Transverse colon (tissue), 4 donors: Measurements from ENCODE around the gene DMD. TPM values are rescaled to one million over a fixed set of nuclear protein-coding genes. Genes with fewer than 3 reads are reported as not detected.

Experiments used
- DNase-seq: peaks from one replicate; pipeline ENCODE4 v3.0.0-alpha.2; 2019
- H3K27ac ChIP-seq, 4 donors: fragments of 200-600 bp; sonication (generic); 2 replicates each; pipeline ENCODE4 v1.5.1; 2016 to 2018; ENCODE audit warnings: inconsistent platforms in 4 of 4
- H3K27me3 ChIP-seq: fragments of 200-600 bp; sonication (generic); 2 replicates; pipeline ENCODE4 v1.5.1; 2017; ENCODE audit warnings: inconsistent platforms
- H3K36me3 ChIP-seq, 4 donors: fragments of 200-600 bp; sonication (generic); 2 replicates each; pipeline ENCODE4 v1.5.1; 2017 to 2019; ENCODE audit warnings: inconsistent platforms in 4 of 4
- H3K4me1 ChIP-seq, 4 donors: fragments of 200-600 bp; sonication (generic); 2 replicates each; pipeline ENCODE4 v1.5.1; 2017 to 2020; ENCODE audit warnings: inconsistent platforms in 4 of 4
- H3K4me3 ChIP-seq, 4 donors: fragments of 200-600 bp; sonication (generic); 1 replicate in 1 of 4; 2 replicates in 3 of 4; pipeline versions ENCODE4 v1.5.1 to v1.6.1; 2017 to 2019; ENCODE audit warnings: inconsistent platforms in 4 of 4
- H3K9me3 ChIP-seq, 2 donors: fragments of 200-600 bp; sonication (generic); 2 replicates each; pipeline ENCODE4 v1.5.1; 2017 to 2019; ENCODE audit warnings: inconsistent platforms in 2 of 2
- EP300 ChIP-seq: sonication (generic); formaldehyde crosslinking; IDR thresholded peaks from one replicate; pipeline ENCODE4 v1.6.1; 2017; ENCODE audit warnings: antibody characterized with exemption, low read depth
- POLR2A ChIP-seq: fragments of 450-650 bp; IDR thresholded peaks from one replicate; pipeline ENCODE4 v1.6.1; 2016; ENCODE audit warnings: antibody characterized with exemption, mild to moderate bottlenecking, moderate library complexity
- POLR2AphosphoS5 ChIP-seq, 3 donors: sonication (generic); formaldehyde crosslinking; IDR thresholded peaks; one replicate each; pipeline ENCODE4 v1.6.1; 2016; ENCODE audit warnings: antibody characterized with exemption in 3 of 3
- WGBS, 2 donors: methylation state at CpG; one replicate each; pipeline ENCODE4 v1.1.5; 2018; ENCODE audit warnings: low coverage in 1 of 2; 5-methylcytosine and 5-hydroxymethylcytosine counted together
- in situ Hi-C, 4 donors: fragments of 200-750 bp; cut with MboI; loops; one replicate each; pipeline versions ENCODE4 v1.15.0 to v1.15.1; 2017; ENCODE audit warnings: low sequenced_read_pairs in 3 of 4, low pct_ligation_motif_present in 1 of 4, low pct_unique_long_range_greater_than_20kb in 1 of 4
- intact Hi-C: fragments of 100-400 bp; cut with DNase I; formaldehyde crosslinking; loops from one replicate; pipeline ENCODE4 v1.15.1; 2023; ENCODE audit warnings: low total_unique reads
- total RNA-seq, 4 donors: library from RNA; depleted of rRNA; stranded (reverse); fragments of >200 nt; gene quantifications; one replicate each; pipeline ENCODE4 v1.1.0, GENCODE V29; 2016
- TF ChIP-seq, protein P1 (sequence below), 5 experiments: fragments of 200-600 bp in 3 of 5; fragments of 450-650 bp in 2 of 5; sonication (generic) in 3 of 5; IDR thresholded peaks; 1 replicate in 2 of 5; 2 replicates in 3 of 5; pipeline ENCODE4 v1.5.1; 2016 to 2017; ENCODE audit warnings: antibody characterized with exemption in 5 of 5, inconsistent platforms in 3 of 5, mild to moderate bottlenecking in 2 of 5, moderate library complexity in 1 of 5

The DMD gene
- total RNA-seq, 4 donors from 2014 or later, result 20.9 to 44.6 (median 32.5) TPM

GRCh38 chrX:31546126-31546525 lies 1665.2 kb downstream of the DMD start:
- intact Hi-C loops (no loop called here), in situ Hi-C loops (no loop called here)

DNA sequence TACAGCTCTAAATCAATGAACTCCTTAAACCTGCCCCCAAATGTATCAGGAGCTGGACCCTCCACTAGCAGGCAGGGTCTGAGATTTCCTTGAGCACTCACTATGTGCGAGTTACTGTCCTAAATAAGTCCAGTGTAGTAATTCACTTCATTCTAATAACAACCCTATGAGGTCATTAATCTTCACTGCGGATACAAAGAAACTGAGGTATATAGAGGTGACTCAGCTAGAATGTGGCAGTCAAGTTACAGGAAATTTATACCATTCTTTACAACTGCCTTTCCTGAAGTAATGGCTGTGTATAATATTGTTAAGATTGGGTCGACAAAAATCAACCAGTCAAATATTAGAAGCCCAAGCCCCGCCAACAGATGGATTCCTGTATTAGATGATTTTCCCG lies 1665.6 kb downstream of the DMD start:
- Histone ChIP-seq H3K4me1 (no peaks in the 10 kb centered on the region), H3K27ac (no peak overlapping the region), H3K9me3 (no peaks in the 10 kb centered on the region), H3K27me3 (no peaks in the 10 kb centered on the region), H3K36me3 (no peaks in the 10 kb centered on the region), H3K4me3 (no peak overlapping the region)
- WGBS, 2 donors, result 50 to 77% methylated on average over 1 to 5 of the region's 5 CpGs
- intact Hi-C loops, result no loop called here
- DNase-seq, result no peak
- in situ Hi-C loops, result no loop called here
- TF ChIP-seq EP300 (no peak), POLR2A (no peak), POLR2AphosphoS5 (IDR thresholded peaks at IDR 0.05) (no peak)
- TF ChIP-seq, protein P1, sequence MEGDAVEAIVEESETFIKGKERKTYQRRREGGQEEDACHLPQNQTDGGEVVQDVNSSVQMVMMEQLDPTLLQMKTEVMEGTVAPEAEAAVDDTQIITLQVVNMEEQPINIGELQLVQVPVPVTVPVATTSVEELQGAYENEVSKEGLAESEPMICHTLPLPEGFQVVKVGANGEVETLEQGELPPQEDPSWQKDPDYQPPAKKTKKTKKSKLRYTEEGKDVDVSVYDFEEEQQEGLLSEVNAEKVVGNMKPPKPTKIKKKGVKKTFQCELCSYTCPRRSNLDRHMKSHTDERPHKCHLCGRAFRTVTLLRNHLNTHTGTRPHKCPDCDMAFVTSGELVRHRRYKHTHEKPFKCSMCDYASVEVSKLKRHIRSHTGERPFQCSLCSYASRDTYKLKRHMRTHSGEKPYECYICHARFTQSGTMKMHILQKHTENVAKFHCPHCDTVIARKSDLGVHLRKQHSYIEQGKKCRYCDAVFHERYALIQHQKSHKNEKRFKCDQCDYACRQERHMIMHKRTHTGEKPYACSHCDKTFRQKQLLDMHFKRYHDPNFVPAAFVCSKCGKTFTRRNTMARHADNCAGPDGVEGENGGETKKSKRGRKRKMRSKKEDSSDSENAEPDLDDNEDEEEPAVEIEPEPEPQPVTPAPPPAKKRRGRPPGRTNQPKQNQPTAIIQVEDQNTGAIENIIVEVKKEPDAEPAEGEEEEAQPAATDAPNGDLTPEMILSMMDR (IDR thresholded peaks at IDR 0.05), result no peak

More at GRCh38 chrX:31546126-31546525, 1665.2 kb downstream of the DMD start:
- H3K4me1 ChIP-seq, result no peaks in the 10 kb centered on the region
- 54% methylated on average over 3 of the region's 3 CpGs; no CpG with 5 or more reads in 1 of the 2 donors for WGBS, 2 donors
- no peak overlapping the region for H3K4me3 ChIP-seq
- H3K9me3 ChIP-seq, result no peaks in the 10 kb centered on the region
- no peaks in the 10 kb centered on the region for H3K27me3 ChIP-seq
- no peak for DNase-seq
- H3K36me3 ChIP-seq, result no peaks in the 10 kb centered on the region
- no peak overlapping the region for H3K27ac ChIP-seq
- TF ChIP-seq POLR2A, result no peak
- no peak for TF ChIP-seq EP300
- TF ChIP-seq, protein P1 (IDR thresholded peaks at IDR 0.05), result no peak
- no peak for TF ChIP-seq POLR2AphosphoS5 (IDR thresholded peaks at IDR 0.05)

- in situ Hi-C loops, result no loop called here
- no peak overlapping the region for H3K4me3 ChIP-seq
- 95 to 100% methylated on average over 3 of the region's 3 CpGs for WGBS, 2 donors
- DNase-seq, result no peak
- no peak for TF ChIP-seq POLR2AphosphoS5 (IDR thresholded peaks at IDR 0.05)
- TF ChIP-seq POLR2A, result no peak
- no peak for TF ChIP-seq EP300
- TF ChIP-seq, protein P1 (IDR thresholded peaks at IDR 0.05), result no peak
- no peaks in the 10 kb centered on the region for H3K36me3 ChIP-seq
- intact Hi-C loops, result no loop called here
- H3K4me1 ChIP-seq, result no peaks in the 10 kb centered on the region
- no peaks in the 10 kb centered on the region for H3K27me3 ChIP-seq
- H3K27ac ChIP-seq, result no peak overlapping the region
- no peaks in the 10 kb centered on the region for H3K9me3 ChIP-seq
These were observed 1666.2 kb downstream of the DMD start for GRCh38 chrX:31545191-31545590.

DNA sequence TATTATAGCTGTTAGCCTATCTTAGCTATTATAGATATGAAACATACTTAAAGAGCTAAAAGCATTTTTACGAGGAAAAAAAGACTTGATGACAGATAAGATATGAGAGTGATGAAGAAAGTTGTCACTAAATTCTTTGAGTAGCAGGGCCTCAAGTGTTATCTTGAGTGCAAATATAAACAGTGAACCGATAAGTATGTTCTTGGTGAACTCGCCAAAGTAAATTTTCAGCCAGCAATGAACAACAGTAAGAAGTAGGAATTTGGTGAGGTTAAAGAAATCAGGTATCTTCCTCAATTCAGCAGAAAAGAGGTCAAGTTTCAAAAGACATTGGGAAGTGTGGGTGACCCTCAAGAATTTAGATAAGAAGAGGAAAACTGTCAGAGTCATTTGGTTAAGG lies 1667.7 kb downstream of the DMD start:
- Histone ChIP-seq H3K27me3 (no peaks in the 10 kb centered on the region), H3K27ac (no peak overlapping the region), H3K4me1 (no peaks in the 10 kb centered on the region), H3K36me3 (no peaks in the 10 kb centered on the region), H3K9me3 (no peaks in the 10 kb centered on the region), H3K4me3 (no peak overlapping the region)
- WGBS, 2 donors, result 30 to 52% methylated on average over 3 of the region's 3 CpGs
- DNase-seq, result no peak
- intact Hi-C loops (no loop called here), in situ Hi-C loops (no loop called here)
- TF ChIP-seq POLR2A (no peak), POLR2AphosphoS5 (IDR thresholded peaks at IDR 0.05) (no peak), EP300 (no peak)
- TF ChIP-seq, protein P1 (IDR thresholded peaks at IDR 0.05), result no peak
